ENCODE measurements around the gene NLN.
"Not testable (repeated sequence)": the region's sequence is repeated elsewhere in the genome, so short reads cannot be mapped to it uniquely, and the experiment has no call there.

NLN gene

DNA sequence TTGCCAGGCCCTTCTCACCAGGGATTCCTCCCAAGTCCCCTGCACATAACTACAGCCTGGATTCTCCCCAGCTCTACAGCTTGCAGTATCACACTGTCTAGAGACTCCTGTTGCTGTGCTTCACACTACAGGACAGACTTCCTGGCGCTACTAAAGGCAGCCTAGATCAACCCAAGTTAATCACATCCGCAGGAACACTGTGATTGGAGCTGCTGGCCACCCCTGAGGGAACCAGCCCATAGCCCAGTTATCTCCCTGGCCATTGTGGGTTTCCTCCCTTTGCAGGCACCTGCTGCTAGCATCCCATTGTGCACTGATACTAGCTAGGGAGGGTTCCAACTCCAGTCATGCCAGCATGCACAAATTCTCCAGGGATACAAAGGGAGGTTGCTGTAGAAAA is 53.5 kb downstream of the NLN start:
- no peak for DNase-seq

DNA sequence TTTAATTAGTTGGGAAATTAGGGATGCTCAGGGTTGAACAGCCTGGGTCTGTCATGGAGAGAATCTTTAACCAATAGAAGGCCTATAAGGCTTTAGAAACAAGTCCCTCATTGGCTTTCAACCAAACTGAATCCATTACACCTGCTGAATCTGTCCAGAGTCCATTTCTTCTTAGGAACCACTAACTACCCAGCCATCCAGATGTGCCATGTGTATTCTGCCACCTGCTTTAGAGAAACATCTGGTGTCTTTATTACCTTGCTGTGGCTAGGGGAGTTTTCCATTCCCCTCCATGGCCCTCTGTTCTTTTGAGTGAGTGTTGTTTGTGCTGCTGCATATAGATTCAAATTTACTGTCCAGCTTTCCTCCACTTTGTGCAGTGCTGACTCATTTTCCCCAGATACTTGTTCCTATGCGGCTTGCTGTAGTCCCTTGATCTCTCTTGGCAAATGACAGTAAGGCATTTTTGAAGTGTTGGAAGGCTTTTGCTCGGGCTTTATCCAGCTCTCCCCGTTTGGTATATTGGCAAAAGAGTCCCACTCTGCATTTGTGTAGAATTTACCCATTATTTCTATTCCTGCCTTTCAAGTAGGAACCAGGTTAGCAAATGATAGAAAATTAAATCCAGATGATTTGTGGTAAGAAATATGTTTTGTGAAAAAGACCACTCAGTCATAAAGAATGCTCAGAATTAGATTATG is 54.6 kb downstream of the NLN start:
- DNase-seq = peak; percentile 51

DNA sequence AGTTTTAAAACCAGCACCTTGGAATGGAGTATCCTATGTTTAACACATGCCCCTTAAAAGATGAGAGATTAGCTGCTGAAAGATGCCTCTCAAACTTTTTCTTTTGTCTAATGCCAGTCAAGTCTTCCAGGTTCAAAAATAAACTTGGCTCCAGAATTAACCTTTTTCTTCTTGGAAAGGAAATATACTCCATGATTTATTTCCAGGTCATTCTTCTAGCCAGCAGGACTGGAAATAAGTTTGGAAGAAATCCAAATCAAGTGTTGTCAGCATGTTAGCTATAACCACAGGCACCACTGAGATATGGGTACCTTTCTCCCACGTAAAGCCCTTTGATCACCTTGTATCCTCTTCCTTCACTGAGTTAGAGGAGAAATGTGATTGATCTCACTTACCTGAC is 56.1 kb downstream of the NLN start:
- no peak for DNase-seq

DNA sequence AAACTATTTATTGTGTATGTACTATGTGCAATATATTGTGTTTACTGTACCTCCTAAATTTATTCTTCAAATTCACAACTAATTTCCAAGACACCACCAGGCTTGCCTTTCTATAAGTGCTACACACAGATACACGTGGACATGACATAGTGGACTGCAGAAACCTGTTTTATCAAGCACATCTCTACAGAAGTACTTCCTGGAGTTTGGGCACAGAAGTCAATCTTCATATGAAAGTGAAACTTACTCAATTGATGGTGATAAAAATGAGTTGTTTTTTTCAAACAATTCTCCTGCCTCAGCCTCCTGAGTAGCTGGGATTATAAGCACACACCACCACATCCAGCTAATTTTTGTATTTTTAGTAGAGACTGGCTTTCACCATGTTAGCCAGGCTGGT is 57.6 kb downstream of the NLN start:
- no peak for DNase-seq

DNA sequence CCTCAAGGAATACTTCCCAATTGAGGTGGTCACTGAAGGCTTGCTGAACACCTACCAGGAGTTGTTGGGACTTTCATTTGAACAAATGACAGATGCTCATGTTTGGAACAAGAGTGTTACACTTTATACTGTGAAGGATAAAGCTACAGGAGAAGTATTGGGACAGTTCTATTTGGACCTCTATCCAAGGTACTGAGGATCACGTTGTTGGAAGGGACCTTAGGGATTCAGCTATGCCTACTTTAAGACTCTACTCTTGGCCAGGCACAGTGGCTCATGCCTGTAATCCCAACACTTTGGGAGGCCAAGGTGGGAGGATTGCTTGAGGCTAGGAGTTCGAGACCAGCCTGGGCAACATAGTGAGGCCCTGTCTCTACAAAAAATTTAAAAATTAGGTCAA is 66.3 kb downstream of the NLN start:
- DNase-seq = not testable (repeated sequence)

DNA sequence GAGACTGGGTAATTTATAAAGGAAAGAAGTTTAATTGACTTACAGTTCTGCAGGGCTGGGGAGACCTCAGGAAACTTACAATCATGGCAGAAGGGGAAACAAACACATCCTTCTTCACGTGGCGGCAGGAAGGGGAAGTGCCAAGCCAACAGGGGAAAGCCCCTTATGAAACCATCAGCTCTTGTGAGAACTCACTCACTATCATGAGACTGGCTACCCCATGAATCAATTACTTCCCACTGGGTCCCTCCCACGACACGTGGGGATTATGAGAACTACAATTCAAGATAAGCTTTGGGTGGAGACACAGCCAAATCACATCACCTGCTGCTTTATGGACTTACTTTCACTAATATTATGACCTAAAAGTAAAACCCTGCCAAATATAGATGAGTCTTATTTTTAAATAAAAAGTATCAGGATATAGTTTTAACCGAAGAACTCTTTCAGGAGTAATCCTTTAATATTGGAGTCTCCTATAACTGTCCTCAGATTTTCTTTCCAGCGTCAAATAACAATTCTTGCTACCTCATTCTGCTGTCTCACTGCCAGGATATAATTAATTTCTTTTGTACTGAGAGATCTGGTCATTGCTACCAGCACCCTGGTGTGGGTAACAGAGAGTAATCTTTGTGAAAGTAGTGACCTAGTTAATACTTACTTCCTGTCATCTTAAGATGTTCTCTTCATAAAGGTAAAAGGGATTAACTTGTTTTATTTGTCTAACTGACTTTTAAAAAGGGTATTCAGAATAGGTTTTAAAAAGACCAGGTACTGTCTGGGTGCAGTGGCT is 68.6 kb downstream of the NLN start:
- DNase-seq = no peak

DNA sequence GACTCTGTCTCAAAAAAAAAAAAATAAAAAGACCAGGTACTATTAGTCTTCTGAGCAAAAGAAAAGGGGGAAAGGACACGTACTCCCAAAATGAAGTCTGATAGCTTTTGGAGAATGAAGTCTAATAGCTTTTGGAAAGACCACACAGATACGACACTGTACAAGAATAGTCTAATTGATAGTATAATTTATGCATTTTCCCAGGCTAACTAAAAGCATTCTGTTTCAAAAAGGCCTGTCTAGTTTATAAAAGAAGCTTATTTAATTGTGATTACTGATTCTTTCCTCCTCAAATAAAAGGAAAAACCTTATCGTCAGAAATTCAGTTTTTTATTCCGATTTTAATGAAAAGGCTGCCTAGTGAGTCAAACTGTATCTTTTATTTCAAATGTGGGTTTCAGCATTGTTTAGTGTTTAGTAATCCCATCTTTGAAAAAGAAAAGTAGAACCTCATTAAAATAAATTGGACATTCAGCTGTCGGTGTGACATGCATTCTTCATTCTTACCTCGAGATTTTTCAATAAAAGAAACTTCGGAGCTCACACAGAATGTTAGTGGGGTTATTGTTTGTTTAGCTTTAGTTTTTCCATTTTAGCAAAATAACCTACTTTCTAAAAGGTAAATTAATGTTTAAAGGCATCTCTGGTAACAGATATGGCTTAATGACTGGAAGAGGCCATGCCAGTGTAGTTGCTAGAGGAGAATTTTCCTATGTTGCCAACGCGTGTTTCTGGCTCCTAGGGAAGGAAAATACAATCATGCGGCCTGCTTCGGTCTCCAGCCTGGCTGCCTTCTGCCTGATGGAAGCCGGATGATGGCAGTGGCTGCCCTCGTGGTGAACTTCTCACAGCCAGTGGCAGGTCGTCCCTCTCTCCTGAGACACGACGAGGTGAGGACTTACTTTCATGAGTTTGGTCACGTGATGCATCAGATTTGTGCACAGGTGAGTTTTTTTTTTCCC is 70.0 kb downstream of the NLN start:
- no peak for DNase-seq

DNA sequence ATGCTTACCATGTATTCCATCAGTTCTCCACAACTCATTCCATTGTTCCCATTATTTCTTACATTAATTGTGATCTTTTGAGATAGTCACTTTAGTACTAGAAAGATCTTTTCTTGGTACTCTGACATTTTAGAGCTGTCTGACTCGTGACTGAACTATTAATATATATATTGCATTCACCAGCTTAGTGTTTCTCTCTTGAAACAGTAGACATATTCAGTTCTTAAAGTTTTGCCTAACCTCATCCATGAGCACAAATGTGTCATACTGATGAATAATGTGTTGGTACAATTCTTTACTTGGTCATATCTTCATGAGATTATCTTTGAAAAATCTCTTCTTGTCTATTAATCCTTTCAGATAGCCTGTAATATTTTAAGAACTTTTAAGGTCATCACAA is 74.3 kb downstream of the NLN start:
- DNase-seq = peak; percentile 30

DNA sequence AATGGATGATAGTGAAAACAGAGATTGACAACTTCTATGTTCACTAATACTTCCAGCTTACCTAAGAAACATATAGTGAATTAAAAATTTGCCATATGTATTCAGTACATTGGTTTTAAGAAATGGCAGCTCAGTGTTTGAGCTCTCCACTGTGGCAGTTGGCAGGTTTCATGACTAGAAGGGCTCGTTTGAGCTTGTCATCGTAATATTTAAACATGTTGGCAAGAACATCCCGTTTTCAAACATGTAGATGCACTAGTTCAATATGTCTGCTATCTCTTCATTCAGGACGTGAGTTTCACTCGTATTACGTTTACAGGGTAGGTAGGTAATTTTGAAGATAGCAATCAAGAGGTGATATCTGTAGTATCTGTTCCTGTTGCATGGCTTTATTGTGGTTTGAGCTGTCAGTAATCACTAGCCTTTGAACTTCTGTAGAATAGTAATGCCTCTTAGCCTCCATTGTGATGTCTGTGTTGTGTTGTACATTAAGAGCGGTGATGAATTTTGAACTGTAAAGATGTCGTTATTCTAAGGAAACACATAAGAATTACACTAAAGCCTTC is 74.8 kb downstream of the NLN start:
- no peak for DNase-seq

DNA sequence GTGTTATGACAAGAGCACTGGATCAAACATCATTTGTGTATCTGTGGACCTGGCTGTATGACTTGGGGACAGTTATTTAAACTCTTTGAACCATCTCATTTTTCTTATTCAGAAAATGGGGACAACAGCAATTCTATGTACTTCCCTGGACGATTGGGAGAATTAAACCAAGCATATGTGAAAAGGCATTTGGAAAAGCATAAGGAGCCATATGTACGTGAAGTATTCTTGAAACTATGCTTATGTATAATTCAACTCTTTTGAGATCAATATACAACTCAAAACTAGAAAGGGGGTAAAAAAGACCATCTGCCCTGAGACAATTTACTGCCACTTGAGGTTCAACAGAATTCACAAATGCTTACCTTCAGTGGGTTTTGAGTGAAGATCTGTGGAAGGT is 75.5 kb downstream of the NLN start:
- DNase-seq = no peak

DNA sequence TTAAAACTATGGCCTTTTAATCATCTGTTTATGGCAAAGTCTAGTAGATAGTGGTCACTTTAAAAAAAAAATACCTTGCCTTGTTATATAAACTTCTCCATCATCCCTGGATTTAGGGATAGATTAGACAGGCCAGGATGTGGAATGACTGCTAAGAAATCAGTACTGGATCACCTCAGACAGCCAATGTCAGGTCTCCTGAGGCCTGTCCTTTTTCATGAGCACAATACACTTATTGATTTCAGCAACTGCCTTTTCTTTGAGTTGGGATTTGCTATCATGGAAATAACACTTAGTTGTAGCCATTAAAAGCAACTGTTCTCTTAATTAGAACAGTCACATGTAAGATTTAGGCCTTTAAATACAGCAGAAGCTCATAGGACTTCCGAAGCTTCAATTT is 77.9 kb downstream of the NLN start:
- no peak for DNase-seq

DNA sequence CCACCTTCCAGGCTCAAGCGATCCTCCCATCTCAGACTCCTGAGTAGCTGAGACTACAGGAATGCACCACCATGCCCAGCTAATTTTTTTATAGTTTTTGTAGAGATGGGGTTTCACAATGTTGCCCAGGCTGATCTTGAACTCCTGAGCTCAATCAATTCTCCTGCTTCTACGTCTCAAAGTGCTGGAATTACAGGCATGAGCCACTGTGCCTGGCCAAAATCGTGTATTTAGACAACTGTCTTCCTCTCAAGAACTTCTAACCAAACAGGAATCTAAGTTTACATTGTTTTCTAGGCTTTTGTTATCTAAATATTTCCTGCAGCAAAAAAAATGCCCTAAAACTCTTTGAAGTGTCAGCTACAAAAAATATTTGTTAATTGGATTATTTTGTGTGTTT is 78.8 kb downstream of the NLN start:
- no peak for DNase-seq

DNA sequence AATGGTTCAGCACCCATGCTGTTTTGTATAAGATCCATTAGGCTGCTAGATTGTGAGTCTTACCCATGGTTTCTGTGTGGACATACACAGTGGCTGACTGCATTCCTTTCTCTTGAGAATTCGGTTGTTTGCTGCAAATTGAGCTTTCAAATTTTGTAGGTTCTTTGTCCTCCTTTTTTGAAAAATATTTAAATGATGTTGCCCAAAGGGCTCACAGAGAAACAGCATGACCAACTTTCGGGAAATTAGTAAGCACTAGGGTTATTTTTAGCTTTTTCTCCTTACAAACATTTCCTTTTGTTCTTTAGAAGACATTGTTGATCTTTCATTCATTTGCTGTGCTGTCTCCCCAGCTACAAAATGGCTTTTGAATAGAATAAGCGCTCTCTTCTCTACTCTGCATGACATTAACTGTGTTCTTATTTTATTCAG is 79.4 kb downstream of the NLN start:
- DNase-seq = peak; percentile 69

DNA sequence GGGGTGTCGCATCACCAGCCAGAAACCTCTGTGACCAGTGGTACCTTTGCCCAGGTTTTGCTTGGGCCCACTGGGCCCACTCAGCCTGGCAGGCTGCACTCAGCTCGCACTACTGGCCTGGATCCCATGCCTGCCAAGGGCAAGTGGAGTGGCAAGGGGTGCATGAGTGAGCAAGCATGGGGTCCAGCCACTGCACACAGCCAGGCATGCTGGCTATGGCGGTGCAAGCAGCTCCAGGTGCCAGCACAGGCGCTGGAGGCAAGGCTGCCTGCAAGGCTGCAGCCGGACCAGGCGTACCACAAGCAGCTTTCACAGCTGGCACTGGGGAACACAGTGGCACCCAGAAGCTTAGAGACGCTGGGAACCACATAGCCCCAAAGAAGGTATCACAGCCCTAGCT is 80.1 kb downstream of the NLN start:
- no peak for DNase-seq

DNA sequence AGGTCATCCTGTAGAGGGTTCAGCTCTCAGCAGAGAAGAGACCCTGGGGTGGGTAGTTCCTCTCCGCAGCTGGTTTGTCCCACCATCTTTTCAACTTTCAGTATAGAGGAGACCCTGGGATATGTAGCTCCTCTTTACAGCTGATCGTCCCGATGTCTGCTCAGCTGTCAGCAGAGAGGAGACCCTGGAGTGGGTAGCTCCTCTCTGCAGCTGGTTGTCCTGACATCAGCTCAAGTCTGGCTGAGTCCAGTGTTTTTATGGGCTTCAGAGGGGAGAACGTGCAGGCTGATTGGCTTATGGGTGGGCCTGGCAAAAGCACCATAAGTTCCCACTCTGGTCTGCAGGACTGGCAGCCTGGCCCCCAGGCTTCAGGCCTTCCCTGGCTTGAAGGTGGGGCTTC is 80.8 kb downstream of the NLN start:
- DNase-seq = no peak

DNA sequence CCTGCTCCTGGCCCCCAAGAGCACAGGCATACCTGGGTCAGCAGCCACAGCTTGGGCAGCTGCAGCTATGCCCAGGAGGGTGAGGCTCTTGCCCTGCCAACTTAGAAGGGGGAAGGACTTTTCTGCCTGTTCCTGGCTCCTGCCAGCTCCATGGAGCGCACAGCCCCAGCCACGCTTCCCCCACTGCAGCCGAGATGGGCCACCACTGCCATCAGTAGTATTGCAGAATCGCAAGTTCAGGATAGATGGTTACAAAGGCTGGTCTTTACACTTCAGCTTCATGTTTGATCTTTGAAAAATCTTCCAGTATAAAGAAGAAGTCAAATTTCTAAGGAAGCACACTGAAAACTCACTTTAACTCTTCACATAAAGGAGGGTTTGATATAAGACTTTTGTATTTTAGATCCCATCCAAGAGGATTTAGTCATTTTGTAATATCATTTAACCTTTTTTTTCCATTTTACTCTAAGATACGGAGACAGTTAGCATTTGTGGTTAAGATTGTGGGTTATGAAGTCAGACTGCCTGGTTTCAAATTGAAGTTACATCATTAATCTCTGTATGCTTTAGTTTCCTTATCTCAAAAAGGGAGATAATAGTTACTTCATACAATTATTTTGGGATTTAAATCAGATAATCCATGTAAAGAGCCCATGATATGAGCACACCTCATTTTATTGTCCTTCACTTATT is 81.8 kb downstream of the NLN start:
- no peak for DNase-seq

DNA sequence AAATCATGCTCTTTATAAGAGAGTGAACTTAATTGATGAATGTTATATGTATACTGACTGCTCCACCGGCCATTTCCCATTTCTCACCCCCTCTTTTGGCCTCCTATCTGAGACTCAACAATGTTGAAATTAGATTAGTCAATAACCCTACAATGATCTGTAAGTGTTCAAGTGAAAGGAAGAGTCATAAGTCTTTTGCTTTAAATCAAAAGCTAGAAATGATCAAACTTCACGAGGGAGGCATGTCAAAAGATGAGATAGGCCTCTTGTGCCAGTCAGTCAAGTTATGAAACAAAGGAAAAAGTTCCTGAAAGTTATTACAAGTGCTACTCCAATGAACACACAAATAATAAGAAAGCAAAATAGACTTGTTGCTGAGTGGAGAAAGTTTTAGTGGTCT is 83.1 kb downstream of the NLN start:
- DNase-seq = no peak

DNA sequence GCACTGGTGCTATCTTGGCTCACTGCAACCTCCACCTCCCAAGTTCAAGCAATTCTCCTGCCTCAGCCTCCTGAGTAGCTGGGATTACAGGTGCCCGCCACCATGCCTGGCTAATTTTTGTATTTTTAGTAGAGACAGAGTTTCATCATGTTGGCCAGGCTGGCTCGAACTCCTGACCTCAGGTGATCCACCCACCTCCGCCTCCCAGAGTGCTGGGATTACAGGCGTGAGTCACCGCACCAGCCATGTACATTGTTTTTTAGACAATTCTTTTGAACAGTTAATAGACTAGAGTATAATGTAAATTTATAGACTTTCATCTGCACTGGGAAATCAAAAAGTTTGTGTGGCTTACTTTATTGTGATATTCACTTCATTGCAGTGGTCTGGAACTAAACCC is 85.5 kb downstream of the NLN start:
- DNase-seq = not testable (repeated sequence)

DNA sequence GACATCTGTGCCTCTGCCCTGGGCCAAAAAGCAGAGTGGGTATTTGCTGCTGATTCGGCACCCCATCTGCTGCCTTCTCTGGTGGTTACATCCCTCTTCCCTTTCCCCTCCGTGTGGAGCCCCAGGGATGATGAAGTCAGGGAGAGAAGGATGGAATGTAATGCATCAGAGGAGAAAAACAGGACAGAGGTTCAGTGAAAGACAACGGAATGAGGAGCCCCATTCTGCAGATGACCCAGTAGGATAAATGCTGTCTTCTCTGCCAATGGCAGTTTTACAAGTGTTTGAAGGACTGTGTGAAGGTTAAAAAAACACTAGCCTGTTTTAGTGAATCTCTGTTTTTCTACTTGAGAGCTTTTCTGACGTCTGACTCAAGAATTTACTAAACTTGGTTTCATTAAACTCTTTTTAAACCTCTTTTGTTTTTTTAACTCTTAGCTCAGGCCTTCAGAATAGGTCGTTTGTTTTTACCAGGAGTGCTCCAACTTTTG is 86.3 kb downstream of the NLN start:
- DNase-seq = no peak

DNA sequence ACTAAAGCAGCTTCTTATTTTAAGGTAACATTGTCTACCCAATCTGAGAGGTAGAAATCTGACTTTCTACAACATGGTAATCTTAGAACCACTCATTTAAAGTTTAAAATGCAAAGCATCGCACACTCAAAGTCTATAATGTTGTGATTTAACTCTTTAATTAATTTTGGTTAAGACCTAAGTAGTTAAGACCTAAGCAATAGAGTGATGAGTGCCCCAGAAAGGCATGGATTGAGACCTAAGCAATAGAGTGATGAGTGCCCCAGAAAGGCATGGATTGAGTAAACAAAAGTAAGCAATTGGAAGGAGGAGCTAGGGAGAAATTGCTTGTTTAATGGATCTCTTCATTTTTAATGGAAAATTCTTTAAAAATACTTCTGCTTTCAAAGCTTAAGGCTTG is 86.8 kb downstream of the NLN start:
- DNase-seq = peak; percentile 70

DNA sequence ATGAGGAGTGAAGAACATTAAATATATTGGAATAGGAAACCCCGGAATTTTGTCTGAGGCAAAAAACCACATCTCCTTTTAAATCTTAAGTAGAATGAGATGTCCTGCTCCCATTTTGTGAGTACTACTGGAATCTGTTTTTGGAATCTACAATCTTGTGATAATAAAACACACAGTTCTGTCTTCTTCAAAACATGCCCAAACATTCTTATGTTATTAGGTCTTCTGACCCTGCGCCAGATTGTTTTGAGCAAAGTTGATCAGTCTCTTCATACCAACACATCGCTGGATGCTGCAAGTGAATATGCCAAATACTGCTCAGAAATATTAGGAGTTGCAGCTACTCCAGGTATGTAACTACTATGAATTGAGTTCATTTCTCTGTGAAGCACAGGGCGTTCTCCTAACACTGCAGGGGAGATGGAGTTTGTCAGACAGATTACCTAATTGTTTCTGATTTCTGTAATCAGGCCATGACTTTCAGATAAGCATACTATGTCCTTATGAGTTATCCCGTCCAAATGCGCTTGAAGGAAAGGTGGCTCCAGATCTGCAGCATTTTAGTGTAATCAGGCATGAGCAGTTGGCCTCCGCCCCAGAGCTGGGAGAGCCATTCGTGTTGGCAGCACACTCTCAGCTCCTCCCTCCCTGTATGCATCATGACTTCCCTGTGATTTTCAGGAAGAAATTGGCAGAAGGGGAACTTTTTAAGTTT is 88.0 kb downstream of the NLN start:
- DNase-seq = no peak

DNA sequence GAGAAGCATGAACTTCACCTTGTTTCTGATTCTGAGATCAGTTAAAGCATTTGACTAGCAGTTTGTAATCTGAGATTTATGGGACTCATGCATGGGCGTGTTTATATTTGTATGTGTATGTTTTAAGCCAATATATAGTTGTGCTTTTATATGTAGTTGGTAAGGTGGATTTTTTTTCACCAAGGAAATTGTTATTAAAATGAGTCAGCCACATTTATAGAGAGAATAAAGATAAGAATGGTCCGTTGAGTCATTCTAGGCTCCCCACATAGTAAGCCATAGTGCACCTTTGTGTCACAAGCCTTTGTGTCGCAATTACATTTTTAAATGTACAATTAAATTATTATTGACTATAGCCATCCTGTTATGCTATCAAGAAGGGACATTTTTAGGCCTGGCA is 89.0 kb downstream of the NLN start:
- peak; percentile 43 for DNase-seq

All from HCEC 1CT (cell line).